ENCODE measurements around the gene HIGD2A.

The HIGD2A gene

DNA sequence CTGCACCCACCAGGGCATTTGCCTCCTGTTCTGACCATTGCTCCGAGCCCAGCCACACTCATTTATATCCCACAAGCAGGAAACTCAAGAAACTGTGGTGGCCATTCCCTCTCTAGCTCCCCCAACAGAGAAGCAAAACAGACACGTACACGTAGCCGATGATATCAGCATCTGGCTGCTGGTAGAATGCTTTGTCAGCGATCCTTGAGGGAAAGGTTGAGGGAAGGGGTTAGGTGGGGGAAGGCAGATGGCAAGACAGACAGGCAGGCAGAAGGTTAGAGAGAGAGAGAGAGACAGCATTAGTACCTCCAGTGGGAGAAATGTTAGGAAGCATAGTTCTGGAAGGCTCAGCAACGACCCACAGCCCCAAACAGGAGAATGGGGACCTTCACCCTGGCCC lies 7.8 kb downstream of the HIGD2A start:
- TF ChIP-seq CTCF (IDR thresholded peaks at IDR 0.05; ENCODE audit: extremely low read depth, missing control alignments) = no peak
- no peak for DNase-seq (ENCODE audit: low spot score)

DNA sequence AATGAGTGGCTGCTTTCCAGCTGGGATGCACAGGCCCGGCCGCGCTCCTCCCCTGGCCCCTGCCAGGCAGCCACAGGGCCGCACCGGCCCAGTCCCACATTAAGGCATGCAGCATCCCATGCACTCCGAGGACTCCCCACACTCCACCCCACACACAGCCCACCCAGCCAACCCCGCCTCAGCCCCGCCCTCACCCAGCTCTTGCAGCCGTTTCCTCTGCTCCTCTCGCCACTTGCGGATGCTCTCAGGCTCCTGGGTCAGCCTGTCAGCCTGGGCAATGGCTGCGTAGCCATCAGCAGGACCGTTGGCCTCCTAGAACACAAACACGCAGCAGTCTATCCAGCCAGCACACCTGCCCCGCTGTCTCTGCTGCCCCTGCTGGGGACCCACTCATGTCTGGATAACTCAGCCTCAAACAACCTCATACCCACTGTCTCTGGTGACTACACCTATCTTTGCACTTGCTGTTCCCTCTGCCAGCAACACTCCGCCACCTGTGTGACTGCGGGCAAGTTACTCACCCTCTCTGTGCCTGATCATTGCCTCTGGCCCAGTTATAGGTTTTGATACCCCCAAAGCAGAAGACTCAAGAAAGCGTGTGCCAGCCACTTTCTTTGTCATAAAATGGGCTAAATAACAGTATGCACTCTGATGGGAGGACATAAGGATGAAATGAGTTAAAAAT lies 9.3 kb downstream of the HIGD2A start:
- no peak for TF ChIP-seq CTCF (IDR thresholded peaks at IDR 0.05; ENCODE audit: extremely low read depth, missing control alignments)
- DNase-seq (ENCODE audit: low spot score) = no peak

GRCh38 chr5:176400382-176401156 lies 12.0 kb downstream of the HIGD2A start:
- no peak for DNase-seq (ENCODE audit: low spot score)

GRCh38 chr5:176401281-176402205 lies 13.0 kb downstream of the HIGD2A start:
- no peak for TF ChIP-seq CTCF (IDR thresholded peaks at IDR 0.05; ENCODE audit: extremely low read depth, missing control alignments)
- DNase-seq (ENCODE audit: low spot score) = no peak

More at GRCh38 chr5:176400382-176401156, 12.0 kb downstream of the HIGD2A start:
- no peak for TF ChIP-seq CTCF (IDR thresholded peaks at IDR 0.05; ENCODE audit: extremely low read depth, missing control alignments)

- no peak for TF ChIP-seq CTCF (IDR thresholded peaks at IDR 0.05; ENCODE audit: extremely low read depth, missing control alignments)
- no peak for DNase-seq (ENCODE audit: low spot score)
These were observed 17.3 kb downstream of the HIGD2A start for GRCh38 chr5:176405656-176406435.

DNA sequence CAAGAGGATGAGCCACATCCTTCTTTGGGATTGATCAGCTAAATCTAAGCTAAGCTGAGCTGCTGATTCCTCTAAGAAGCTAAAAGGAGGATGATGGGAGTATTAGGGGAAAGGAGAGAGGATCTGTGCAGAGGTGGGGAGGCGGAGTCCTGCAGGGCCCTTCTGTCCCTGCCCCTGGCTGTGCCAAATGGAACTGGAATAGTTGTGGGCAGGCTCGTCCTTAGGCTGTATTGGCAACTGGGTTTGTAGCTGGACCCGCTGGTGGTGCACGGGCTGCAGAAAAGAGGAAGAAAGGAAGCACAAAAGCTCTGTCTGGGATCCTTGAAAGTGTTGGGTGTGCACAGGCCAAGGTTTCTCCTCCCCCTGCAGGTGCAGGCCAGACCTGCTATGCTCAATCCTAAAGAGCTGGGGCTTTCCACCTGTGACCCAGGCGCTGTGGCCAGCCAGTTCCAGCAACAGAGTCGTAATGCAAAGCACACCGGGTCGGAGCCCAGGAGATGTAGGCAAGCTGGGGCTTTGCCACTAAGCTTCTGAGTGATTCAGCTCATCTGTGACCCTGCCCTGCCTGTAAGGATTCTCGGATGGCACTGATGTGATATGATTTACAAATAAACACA lies 18.0 kb downstream of the HIGD2A start:
- DNase-seq (ENCODE audit: low spot score) = no peak
- TF ChIP-seq CTCF (IDR thresholded peaks at IDR 0.05; ENCODE audit: extremely low read depth, missing control alignments) = no peak
